HG02885 (cell line): ENCODE results near the gene ITM2B.
A peak's percentile ranks its signal among the peaks of the same experiment; 100 is the strongest.

ENCODE experiments used
- ATAC-seq: cut with Tn5 transposase; IDR thresholded peaks from one replicate; pipeline ENCODE4 v1.9.1; 2021; ENCODE audit warnings: mild to moderate bottlenecking; ENCODE audit not compliant: unreplicated experiment, poor library complexity

ITM2B gene

GRCh38 chr13:48299591-48299990 lies 66.6 kb downstream of the ITM2B start:
- no peak for ATAC-seq

GRCh38 chr13:48302871-48303358 lies 69.9 kb downstream of the ITM2B start:
- no peak for ATAC-seq

GRCh38 chr13:48303359-48304142 lies 70.5 kb downstream of the ITM2B start, which contains the start of gene RB1:
RB1 (plus strand) TSS chr13:48303751; CDS start chr13:48303913, 162 bp downstream.
- peak; percentile 84 for ATAC-seq

- peak; percentile 80 for ATAC-seq
These were observed 71.3 kb downstream of the ITM2B start for GRCh38 chr13:48304143-48304876.

- no peak for ATAC-seq
These were observed 78.2 kb downstream of the ITM2B start for GRCh38 chr13:48311223-48311622.

GRCh38 chr13:48315969-48316650 lies 83.1 kb downstream of the ITM2B start:
- ATAC-seq: no peak

- no peak for ATAC-seq
These were observed 84.0 kb downstream of the ITM2B start for GRCh38 chr13:48316826-48317510.

- no peak for ATAC-seq
These were observed 84.7 kb downstream of the ITM2B start for GRCh38 chr13:48317511-48318376.

- no peak for ATAC-seq
These were observed 85.4 kb downstream of the ITM2B start for GRCh38 chr13:48318377-48318811.

GRCh38 chr13:48318821-48319511 lies 86.0 kb downstream of the ITM2B start:
- no peak for ATAC-seq
